ENCODE results near the gene ARL14EPL.

ARL14EPL gene

GRCh38 chr5:115995351-115995750 lies 36.9 kb upstream of the ARL14EPL start:
- no peak for TF ChIP-seq CTCF (IDR thresholded peaks at IDR 0.05; ENCODE audit: low read depth, low read length)
- no peak overlapping the region for H3K27ac ChIP-seq
- H3K27me3 ChIP-seq (ENCODE audit: insufficient read depth, low read depth, severe bottlenecking): no peaks in the 10 kb centered on the region
- DNase-seq: no peak
- H3K9me3 ChIP-seq (ENCODE audit: severe bottlenecking): no peaks in the 10 kb centered on the region
- no peak overlapping the region for H3K4me3 ChIP-seq (ENCODE audit: low read depth, low read length)
- no peaks in the 10 kb centered on the region for H3K36me3 ChIP-seq

GRCh38 chr5:116002116-116002906 lies 30.0 kb upstream of the ARL14EPL start:
- H3K9me3 ChIP-seq (ENCODE audit: severe bottlenecking): no peaks in the 10 kb centered on the region
- DNase-seq: no peak
- no peaks in the 10 kb centered on the region for H3K36me3 ChIP-seq
- no peaks in the 10 kb centered on the region for H3K27me3 ChIP-seq (ENCODE audit: insufficient read depth, low read depth, severe bottlenecking)
- H3K27ac ChIP-seq: no peak overlapping the region
- no peak overlapping the region for H3K4me3 ChIP-seq (ENCODE audit: low read depth, low read length)
- no peak for TF ChIP-seq CTCF (IDR thresholded peaks at IDR 0.05; ENCODE audit: low read depth, low read length)

GRCh38 chr5:116004248-116004647 lies 28.0 kb upstream of the ARL14EPL start:
- no peak for DNase-seq
- Histone ChIP-seq H3K9me3 (ENCODE audit: severe bottlenecking) (no peaks in the 10 kb centered on the region), H3K27me3 (ENCODE audit: insufficient read depth, low read depth, severe bottlenecking) (no peaks in the 10 kb centered on the region), H3K36me3 (no peaks in the 10 kb centered on the region), H3K27ac (no peak overlapping the region), H3K4me3 (ENCODE audit: low read depth, low read length) (no peak overlapping the region)
- TF ChIP-seq CTCF (IDR thresholded peaks at IDR 0.05; ENCODE audit: low read depth, low read length): no peak

- no peak for TF ChIP-seq CTCF (IDR thresholded peaks at IDR 0.05; ENCODE audit: low read depth, low read length)
- no peak for DNase-seq
- no peak overlapping the region for H3K27ac ChIP-seq
These were observed 22.5 kb upstream of the ARL14EPL start for GRCh38 chr5:116009806-116010205.

GRCh38 chr5:116011046-116011445 lies 21.2 kb upstream of the ARL14EPL start:
- no peak for DNase-seq
- Histone ChIP-seq H3K4me3 (ENCODE audit: low read depth, low read length) (no peak overlapping the region), H3K36me3 (no peaks in the 10 kb centered on the region), H3K9me3 (ENCODE audit: severe bottlenecking) (no peaks in the 10 kb centered on the region), H3K27ac (no peak overlapping the region), H3K27me3 (ENCODE audit: insufficient read depth, low read depth, severe bottlenecking) (no peaks in the 10 kb centered on the region)
- TF ChIP-seq CTCF (IDR thresholded peaks at IDR 0.05; ENCODE audit: low read depth, low read length): no peak

More at GRCh38 chr5:116009806-116010205, 22.5 kb upstream of the ARL14EPL start:
- Histone ChIP-seq H3K4me3 (ENCODE audit: low read depth, low read length) (no peak overlapping the region), H3K9me3 (ENCODE audit: severe bottlenecking) (no peaks in the 10 kb centered on the region), H3K36me3 (no peaks in the 10 kb centered on the region), H3K27me3 (ENCODE audit: insufficient read depth, low read depth, severe bottlenecking) (no peaks in the 10 kb centered on the region)

Measured in WERI-Rb-1 (cell line).